Urinary bladder (tissue), 4 donors: ENCODE data around the gene STRADA. TPM values are rescaled to one million over a fixed set of nuclear protein-coding genes. Genes with fewer than 3 reads are reported as not detected.

Experiments used
- DNase-seq: peaks from one replicate; pipeline ENCODE4 v3.0.0-alpha.2; 2015; ENCODE audit errors: extremely low spot score
- H3K27ac ChIP-seq: one replicate; pipeline ENCODE4 v1.5.1; 2013; ENCODE audit warnings: low read depth, mild to moderate bottlenecking, moderate library complexity
- H3K36me3 ChIP-seq: one replicate; pipeline ENCODE4 v1.6.1; 2013; ENCODE audit warnings: mild to moderate bottlenecking, moderate library complexity; ENCODE audit not compliant: insufficient read depth
- H3K4me1 ChIP-seq: one replicate; pipeline ENCODE4 v1.6.1; 2013; ENCODE audit warnings: mild to moderate bottlenecking, moderate library complexity; ENCODE audit not compliant: insufficient read depth
- H3K4me3 ChIP-seq: one replicate; pipeline ENCODE4 v1.5.1; 2013; ENCODE audit warnings: low read depth, low read length
- WGBS: extraction: QIAGEN DNeasy Blood & Tissue Kit; methylation state at CpG from one replicate; pipeline ENCODE4 v1.1.7; 2013; 5-methylcytosine and 5-hydroxymethylcytosine counted together
- polyA plus RNA-seq: library from polyadenylated mRNA; stranded (reverse); fragments of 200-250 nt; gene quantifications from one replicate; pipeline ENCODE4 v1.2.3, GENCODE V29; 2013
- total RNA-seq: library from RNA; depleted of rRNA; stranded (reverse); fragments of >200 nt; gene quantifications from one replicate; pipeline ENCODE4 v1.2.3, GENCODE V29; 2014
- donor health status: healthy with polysubstance abuse.
- donor health status: healthy.

The STRADA gene
- total and polyA plus RNA-seq, 2 donors: 24.9 to 41.7 TPM

GRCh38 chr17:63676584-63676983 is 65.0 kb downstream of the STRADA start:
- Histone ChIP-seq H3K27ac (no peak overlapping the region), H3K4me1 (no peaks in the 10 kb centered on the region), H3K4me3 (no peak overlapping the region), H3K36me3 (no peaks in the 10 kb centered on the region)
- no peak for DNase-seq
- 58% methylated on average over 3 of the region's 3 CpGs for WGBS

GRCh38 chr17:63675607-63676546 is 65.7 kb downstream of the STRADA start:
- Histone ChIP-seq H3K4me3 (no peak overlapping the region), H3K36me3 (no peaks in the 10 kb centered on the region), H3K27ac (peak overlapping the region; percentile 34), H3K4me1 (no peaks in the 10 kb centered on the region)
- peak; percentile 77 for DNase-seq
- WGBS: 26% methylated on average over 6 of the region's 6 CpGs

GRCh38 chr17:63675231-63675606 is 66.4 kb downstream of the STRADA start:
- DNase-seq: no peak
- H3K4me1 ChIP-seq: no peaks in the 10 kb centered on the region
- H3K27ac ChIP-seq: peak overlapping the region; percentile 34
- WGBS: 18% methylated on average over 4 of the region's 4 CpGs
- no peaks in the 10 kb centered on the region for H3K36me3 ChIP-seq
- H3K4me3 ChIP-seq: no peak overlapping the region

- Histone ChIP-seq H3K27ac (no peak overlapping the region), H3K4me3 (no peak overlapping the region), H3K36me3 (no peaks in the 10 kb centered on the region), H3K4me1 (no peaks in the 10 kb centered on the region)
- WGBS: 94% methylated on average over 2 of the region's 2 CpGs
- DNase-seq: no peak
Observed at GRCh38 chr17:63672856-63673255, 68.7 kb downstream of the STRADA start.

GRCh38 chr17:63665527-63666214 is 75.9 kb downstream of the STRADA start:
- Histone ChIP-seq H3K27ac (no peak overlapping the region), H3K36me3 (peaks cover 2% of the 10 kb centered on the region), H3K4me3 (no peak overlapping the region), H3K4me1 (peaks cover 2% of the 10 kb centered on the region)
- WGBS: 55% methylated on average over 5 of the region's 5 CpGs
- DNase-seq: no peak

GRCh38 chr17:63659850-63660249 is 81.7 kb downstream of the STRADA start:
- Histone ChIP-seq H3K36me3 (peaks cover 8% of the 10 kb centered on the region), H3K4me3 (no peak overlapping the region), H3K4me1 (no peaks in the 10 kb centered on the region), H3K27ac (no peak overlapping the region)
- WGBS: 94% methylated on average over 3 of the region's 3 CpGs
- no peak for DNase-seq

- no peaks in the 10 kb centered on the region for H3K4me1 ChIP-seq
- no peak overlapping the region for H3K27ac ChIP-seq
- no peak for DNase-seq
- H3K4me3 ChIP-seq: no peak overlapping the region
- peaks cover 6% of the 10 kb centered on the region for H3K36me3 ChIP-seq
- 77% methylated on average over 1 of the region's 1 CpG for WGBS
Observed at GRCh38 chr17:63658366-63658765, 83.2 kb downstream of the STRADA start.

- WGBS: 90% methylated on average over 3 of the region's 3 CpGs
- Histone ChIP-seq H3K27ac (no peak overlapping the region), H3K36me3 (peaks cover 9% of the 10 kb centered on the region), H3K4me1 (no peaks in the 10 kb centered on the region), H3K4me3 (no peak overlapping the region)
- no peak for DNase-seq
Observed at GRCh38 chr17:63657786-63658185, 83.8 kb downstream of the STRADA start.

GRCh38 chr17:63653050-63653449 is 88.5 kb downstream of the STRADA start:
- no peaks in the 10 kb centered on the region for H3K4me1 ChIP-seq
- peaks cover 8% of the 10 kb centered on the region for H3K36me3 ChIP-seq
- H3K4me3 ChIP-seq: no peak overlapping the region
- no peak for DNase-seq
- no peak overlapping the region for H3K27ac ChIP-seq
- whole genome bisulfite sequencing: 18% methylated on average over 2 of the region's 2 CpGs

Other genes starting within 250 kb of the STRADA start
- not detected for gene KCNH6, start 218.4 kb downstream of the STRADA start, total RNA-seq
- not detected for gene KCNH6, start 218.4 kb downstream of the STRADA start, polyA plus RNA-seq
- 20.9 TPM for gene DCAF7, start 191.3 kb downstream of the STRADA start, total RNA-seq
- gene DCAF7, start 191.3 kb downstream of the STRADA start, polyA plus RNA-seq: 32.9 TPM
- gene TACO1, start 140.9 kb downstream of the STRADA start, total RNA-seq: 6.7 TPM
- 18.0 TPM for gene TACO1, start 140.9 kb downstream of the STRADA start, polyA plus RNA-seq
- 40.5 TPM for gene MAP3K3, start 119.4 kb downstream of the STRADA start, total RNA-seq
- gene MAP3K3, start 119.4 kb downstream of the STRADA start, polyA plus RNA-seq: 40.9 TPM
- gene LIMD2, start 41.7 kb downstream of the STRADA start, total RNA-seq: 9.4 TPM
- gene LIMD2, start 41.7 kb downstream of the STRADA start, polyA plus RNA-seq: 12.0 TPM
- gene CCDC47, start 31.8 kb upstream of the STRADA start, total RNA-seq: 63.6 TPM
- gene CCDC47, start 31.8 kb upstream of the STRADA start, polyA plus RNA-seq: 53.8 TPM
- gene DDX42, start 32.4 kb upstream of the STRADA start, total RNA-seq: 138 TPM
- gene DDX42, start 32.4 kb upstream of the STRADA start, polyA plus RNA-seq: 67.3 TPM
- gene PSMC5, start 85.6 kb upstream of the STRADA start, total RNA-seq: 25.2 TPM
- gene PSMC5, start 85.6 kb upstream of the STRADA start, polyA plus RNA-seq: 183 TPM
- gene FTSJ3, start 85.9 kb upstream of the STRADA start, total RNA-seq: 27.1 TPM
- 38.0 TPM for gene FTSJ3, start 85.9 kb upstream of the STRADA start, polyA plus RNA-seq
- 58.1 TPM for gene SMARCD2, start 100.9 kb upstream of the STRADA start, total RNA-seq
- gene SMARCD2, start 100.9 kb upstream of the STRADA start, polyA plus RNA-seq: 95.0 TPM
- not detected for gene CSH2, start 131.9 kb upstream of the STRADA start, total RNA-seq
- gene CSH2, start 131.9 kb upstream of the STRADA start, polyA plus RNA-seq: not detected
- gene GH2, start 140.1 kb upstream of the STRADA start, total RNA-seq: not detected
- gene GH2, start 140.1 kb upstream of the STRADA start, polyA plus RNA-seq: not detected
- gene CSH1, start 154.8 kb upstream of the STRADA start, total RNA-seq: 0.42 TPM
- gene CSH1, start 154.8 kb upstream of the STRADA start, polyA plus RNA-seq: not detected
- not detected for gene CSHL1, start 169.5 kb upstream of the STRADA start, total RNA-seq
- not detected for gene CSHL1, start 169.5 kb upstream of the STRADA start, polyA plus RNA-seq
- gene GH1, start 177.0 kb upstream of the STRADA start, total RNA-seq: not detected
- 0.11 TPM for gene GH1, start 177.0 kb upstream of the STRADA start, polyA plus RNA-seq
- 1.3 TPM for gene CD79B, start 190.5 kb upstream of the STRADA start, total RNA-seq
- 7.2 TPM for gene CD79B, start 190.5 kb upstream of the STRADA start, polyA plus RNA-seq
- 1.6 TPM for gene SCN4A, start 231.1 kb upstream of the STRADA start, total RNA-seq
- 0.65 TPM for gene SCN4A, start 231.1 kb upstream of the STRADA start, polyA plus RNA-seq